Keratinocyte (primary cell): ENCODE measurements around the gene NUTM2B. TPM values are rescaled to one million over a fixed set of nuclear protein-coding genes. Genes with fewer than 3 reads are reported as not detected.
"Not testable (repeated sequence)": the region's sequence is repeated elsewhere in the genome, so short reads cannot be mapped to it uniquely, and the experiment has no call there.

Experiments
- DNase-seq: peaks from one replicate; pipeline ENCODE4 v3.0.0-alpha.2; 2011; ENCODE audit warnings: low read depth, missing footprints, low spot score
- FAIRE-seq: peaks from 2 replicates; lab custom pipeline; 2011; peaks lifted over from hg19 to GRCh38; lab: Jason Lieb, UNC
- H2AFZ ChIP-seq: 2 replicates; pipeline ENCODE4 v1.6.0; 2012; ENCODE audit warnings: low read length, control low read depth, inconsistent platforms; ENCODE audit not compliant: control insufficient read depth
- H3K27ac ChIP-seq: 2 replicates; pipeline ENCODE4 v1.5.1; 2011; ENCODE audit warnings: low read length; ENCODE audit not compliant: control insufficient read depth, insufficient read depth
- H3K27me3 ChIP-seq: 3 replicates; pipeline ENCODE4 v1.6.0; 2011; ENCODE audit warnings: low read length; ENCODE audit not compliant: control insufficient read depth, insufficient read depth; ENCODE audit errors: extremely low read depth
- H3K36me3 ChIP-seq, 2 experiments: 2 replicates in 1 of 2; 3 replicates in 1 of 2; pipeline ENCODE4 v1.5.1; 2011; ENCODE audit warnings: low read length in 2 of 2, mild to moderate bottlenecking in 1 of 2; ENCODE audit not compliant: control insufficient read depth in 2 of 2, insufficient read depth in 2 of 2; ENCODE audit errors: extremely low read depth in 1 of 2
- H3K4me1 ChIP-seq: 3 replicates; pipeline ENCODE4 v1.5.1; 2011; ENCODE audit warnings: low read length; ENCODE audit not compliant: control insufficient read depth, insufficient read depth; ENCODE audit errors: extremely low read depth
- H3K4me2 ChIP-seq: 3 replicates; pipeline ENCODE4 v1.6.0; 2011; ENCODE audit warnings: low read depth, low read length; ENCODE audit not compliant: control insufficient read depth, insufficient read depth; ENCODE audit errors: extremely low read depth
- H3K4me3 ChIP-seq, 3 experiments: fragments of 200-600 bp in 1 of 3; sonication (generic) in 1 of 3; 2 replicates in 2 of 3; 3 replicates in 1 of 3; pipeline ENCODE4 v1.5.1; 2011 to 2016; ENCODE audit warnings: low read length in 3 of 3, mild to moderate bottlenecking in 3 of 3, control low read depth in 2 of 3, inconsistent platforms in 1 of 3, low read depth in 1 of 3, mixed read lengths in 1 of 3, mixed run types in 1 of 3, moderate library complexity in 1 of 3; ENCODE audit not compliant: control insufficient read depth in 2 of 3, insufficient read depth in 2 of 3; ENCODE audit errors: extremely low read depth in 1 of 3
- H3K79me2 ChIP-seq: 2 replicates; pipeline ENCODE4 v1.6.0; 2012; ENCODE audit warnings: low read length; ENCODE audit not compliant: control insufficient read depth, insufficient read depth
- H3K9ac ChIP-seq: 3 replicates; pipeline ENCODE4 v1.6.0; 2011; ENCODE audit warnings: low read length; ENCODE audit not compliant: control insufficient read depth, insufficient read depth; ENCODE audit errors: extremely low read depth
- H3K9me1 ChIP-seq: 3 replicates; pipeline ENCODE4 v1.6.0; 2011; ENCODE audit warnings: low read length; ENCODE audit not compliant: control insufficient read depth, insufficient read depth; ENCODE audit errors: extremely low read depth
- H3K9me3 ChIP-seq: 2 replicates; pipeline ENCODE4 v1.5.1; 2012; ENCODE audit warnings: low read depth, low read length; ENCODE audit not compliant: control insufficient read depth
- H4K20me1 ChIP-seq: 3 replicates; pipeline ENCODE4 v1.6.0; 2011; ENCODE audit warnings: low read length; ENCODE audit not compliant: control insufficient read depth, insufficient read depth; ENCODE audit errors: extremely low read depth
- dilution Hi-C: fragments of 300-500 bp; cut with MboI; formaldehyde crosslinking; loops from one replicate; pipeline ENCODE4 v1.7.0; 2020; ENCODE audit warnings: low sequenced_read_pairs; ENCODE audit not compliant: extremely low pct_ligation_motif_present
- polyA plus RNA-seq, 5 experiments: library from polyadenylated mRNA; depleted of rRNA in 3 of 5; stranded (reverse) in 3 of 5; stranded (forward) in 1 of 5; unstranded in 1 of 5; fragments of >200 nt; gene quantifications; 1 replicate in 1 of 5; 2 replicates in 3 of 5; 3 replicates in 1 of 5; pipeline versions ENCODE4 v1.2.1 to v1.2.3, GENCODE V29; 2011 to 2012; ENCODE audit warnings: missing spikeins in 2 of 5, low read depth in 1 of 5, low replicate concordance in 1 of 5
- TF ChIP-seq, protein P1 (sequence below), 3 experiments: IDR thresholded peaks in 1 of 3; conservative IDR thresholded peaks in 1 of 3; optimal IDR thresholded peaks in 1 of 3; 2 replicates in 2 of 3; 3 replicates in 1 of 3; pipeline versions ENCODE3 to v1.5.1; 2011; ENCODE audit warnings: low read length in 3 of 3, mild to moderate bottlenecking in 3 of 3, moderate library complexity in 2 of 3, control low read depth in 1 of 3, inconsistent platforms in 1 of 3; ENCODE audit not compliant: insufficient read depth in 2 of 3; ENCODE audit errors: extremely low read depth in 1 of 3

The NUTM2B gene
- polyA plus RNA-seq, 1 donor (not counting 4 experiments of a cell fraction or from before 2014, with no cell fraction given) = 0.18 TPM

GRCh38 chr10:79685044-79685685, 17.9 kb upstream of the NUTM2B start:
- H3K4me3 ChIP-seq, H3K4me2 ChIP-seq, H3K79me2 ChIP-seq, H3K9ac ChIP-seq, H3K27ac ChIP-seq, H2AFZ ChIP-seq, H4K20me1 ChIP-seq, H3K9me3 ChIP-seq, FAIRE-seq, dilution Hi-C loops, H3K36me3 ChIP-seq, H3K9me1 ChIP-seq, H3K4me1 ChIP-seq, H3K27me3 ChIP-seq, DNase-seq: not testable (repeated sequence)
- TF ChIP-seq, protein P1, sequence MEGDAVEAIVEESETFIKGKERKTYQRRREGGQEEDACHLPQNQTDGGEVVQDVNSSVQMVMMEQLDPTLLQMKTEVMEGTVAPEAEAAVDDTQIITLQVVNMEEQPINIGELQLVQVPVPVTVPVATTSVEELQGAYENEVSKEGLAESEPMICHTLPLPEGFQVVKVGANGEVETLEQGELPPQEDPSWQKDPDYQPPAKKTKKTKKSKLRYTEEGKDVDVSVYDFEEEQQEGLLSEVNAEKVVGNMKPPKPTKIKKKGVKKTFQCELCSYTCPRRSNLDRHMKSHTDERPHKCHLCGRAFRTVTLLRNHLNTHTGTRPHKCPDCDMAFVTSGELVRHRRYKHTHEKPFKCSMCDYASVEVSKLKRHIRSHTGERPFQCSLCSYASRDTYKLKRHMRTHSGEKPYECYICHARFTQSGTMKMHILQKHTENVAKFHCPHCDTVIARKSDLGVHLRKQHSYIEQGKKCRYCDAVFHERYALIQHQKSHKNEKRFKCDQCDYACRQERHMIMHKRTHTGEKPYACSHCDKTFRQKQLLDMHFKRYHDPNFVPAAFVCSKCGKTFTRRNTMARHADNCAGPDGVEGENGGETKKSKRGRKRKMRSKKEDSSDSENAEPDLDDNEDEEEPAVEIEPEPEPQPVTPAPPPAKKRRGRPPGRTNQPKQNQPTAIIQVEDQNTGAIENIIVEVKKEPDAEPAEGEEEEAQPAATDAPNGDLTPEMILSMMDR (optimal IDR thresholded peaks at IDR 0.05 in 1 of 3, IDR thresholded peaks at IDR 0.05 in 1 of 3, conservative IDR thresholded peaks at IDR 0.05 in 1 of 3; ENCODE audit: extremely low read depth in 1 of 3, insufficient read depth in 2 of 3, low read length in 3 of 3) = peak in 1 of 3 experiments; percentile 9

DNA sequence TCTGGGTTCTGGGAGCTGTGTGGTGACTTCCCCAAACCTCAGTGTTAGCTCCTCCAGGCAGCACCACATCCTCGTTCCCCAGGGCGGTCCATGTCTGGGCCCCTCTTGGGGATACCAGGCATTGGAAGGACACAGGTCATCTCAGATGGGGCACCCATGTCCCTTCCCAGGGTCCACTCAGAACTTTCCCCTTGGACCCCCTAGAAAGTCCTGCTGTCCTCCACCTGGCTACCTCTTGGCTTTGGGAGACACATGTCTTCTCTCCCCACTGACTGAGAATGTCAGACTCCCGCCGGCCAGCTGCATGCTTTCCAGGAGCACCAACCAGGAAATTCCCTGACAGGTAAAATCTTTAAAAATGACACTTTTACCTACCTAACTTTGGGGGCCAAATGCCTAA, 16.4 kb upstream of the NUTM2B start:
- H3K9me3 ChIP-seq, H3K79me2 ChIP-seq, H3K27me3 ChIP-seq, H3K4me3 ChIP-seq, H3K27ac ChIP-seq, H4K20me1 ChIP-seq, H2AFZ ChIP-seq, H3K4me2 ChIP-seq, dilution Hi-C loops, H3K4me1 ChIP-seq, DNase-seq, FAIRE-seq, H3K9me1 ChIP-seq, H3K36me3 ChIP-seq, H3K9ac ChIP-seq: not testable (repeated sequence)

DNA sequence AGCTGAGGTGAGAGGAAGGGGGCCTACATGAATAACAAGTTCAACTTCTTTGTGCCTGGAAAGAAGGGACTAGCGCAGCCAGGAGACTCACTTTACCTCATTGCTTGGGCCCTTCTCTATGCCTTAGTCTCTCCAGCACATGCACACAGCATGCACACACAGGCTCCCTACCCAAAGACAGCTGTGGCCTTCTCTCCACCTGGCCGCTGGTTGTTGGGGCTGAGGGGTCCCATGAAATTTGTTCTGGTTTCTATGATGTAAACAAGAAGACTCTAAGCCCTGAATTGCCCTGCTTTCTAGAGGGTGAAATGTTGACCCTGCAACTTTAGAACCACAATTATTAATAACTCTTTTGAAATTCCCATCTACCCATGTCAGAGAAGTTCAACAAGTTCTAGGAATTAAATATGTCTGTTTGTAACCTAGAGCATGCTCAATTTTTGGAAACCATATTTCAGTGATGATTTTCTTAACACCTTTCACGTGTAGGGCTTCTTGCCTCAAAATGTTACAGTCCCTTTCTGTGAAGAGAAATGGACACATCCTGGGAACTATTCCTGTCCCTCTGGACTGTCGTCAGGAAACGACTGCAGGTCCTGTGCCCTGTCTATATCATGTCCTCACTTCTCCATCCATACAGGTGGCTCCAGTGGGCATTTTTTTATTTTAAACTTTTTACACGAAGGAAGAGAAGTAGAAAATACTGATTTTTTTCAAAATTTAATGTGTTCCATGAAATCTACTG, 15.4 kb upstream of the NUTM2B start:
- H3K9me3 ChIP-seq, H4K20me1 ChIP-seq, H3K4me2 ChIP-seq, H3K9me1 ChIP-seq, H3K4me3 ChIP-seq, dilution Hi-C loops, H3K27ac ChIP-seq, H3K9ac ChIP-seq, H2AFZ ChIP-seq, DNase-seq, FAIRE-seq, H3K27me3 ChIP-seq, H3K36me3 ChIP-seq, H3K4me1 ChIP-seq, H3K79me2 ChIP-seq: not testable (repeated sequence)

DNA sequence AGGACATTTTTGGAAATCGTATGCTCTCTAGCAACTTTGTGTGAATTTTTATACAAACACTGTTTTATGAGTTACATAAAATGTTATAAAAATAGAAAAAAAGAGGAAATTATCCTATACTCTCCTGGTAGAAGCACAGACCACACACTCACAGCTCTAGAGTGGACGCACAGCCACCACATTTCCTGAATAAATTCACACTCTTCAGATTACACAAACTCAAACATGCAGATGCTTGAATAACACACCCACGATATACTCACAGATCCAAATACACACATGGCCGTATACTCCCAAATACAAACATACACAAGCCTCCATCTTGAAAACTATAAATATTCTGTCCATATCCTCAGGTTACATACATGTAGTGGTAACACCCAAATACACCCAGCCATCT, 14.2 kb upstream of the NUTM2B start:
- not testable (repeated sequence) for H3K9me1 ChIP-seq, FAIRE-seq, H4K20me1 ChIP-seq

More for the DNA sequence above, 14.2 kb upstream of the NUTM2B start:
- H3K36me3 ChIP-seq, H2AFZ ChIP-seq, H3K4me3 ChIP-seq, dilution Hi-C loops, H3K9ac ChIP-seq, H3K27ac ChIP-seq, H3K79me2 ChIP-seq, DNase-seq, H3K9me3 ChIP-seq, H3K27me3 ChIP-seq, H3K4me2 ChIP-seq, H3K4me1 ChIP-seq: not testable (repeated sequence)
